H1 (cell line): ENCODE data around the gene DDX3X. TPM values are rescaled to one million over a fixed set of nuclear protein-coding genes. Genes with fewer than 3 reads are reported as not detected.
"Not testable (repeated sequence)": the region's sequence is repeated elsewhere in the genome, so short reads cannot be mapped to it uniquely, and the experiment has no call there.

Experiments used
- CTCF ChIA-PET: fragments of 300-600 bp; sonication (Branson Sonifier 250); formaldehyde crosslinking; loops from one replicate; lab custom pipeline; 2021; ENCODE audit not compliant: partially characterized antibody; lab: Charles Lee
- POLR2A ChIA-PET: fragments of 300-600 bp; sonication (Branson Sonifier 250); formaldehyde crosslinking; loops from one replicate; lab custom pipeline; 2021; ENCODE audit warnings: inconsistent platforms; ENCODE audit not compliant: partially characterized antibody; lab: Charles Lee
- DNase-seq, 2 experiments: peaks; one replicate each; pipeline versions ENCODE4 v3.0.0 to v3.0.0-alpha.2; 2010 to 2022; ENCODE audit warnings: low spot score in 2 of 2, low read depth in 1 of 2, mixed read lengths in 1 of 2
- FAIRE-seq: peaks from 2 replicates; lab custom pipeline; 2011; peaks lifted over from hg19 to GRCh38; lab: Jason Lieb, UNC
- H2AFZ ChIP-seq: 2 replicates; pipeline ENCODE4 v1.8.1; 2012; ENCODE audit warnings: low read length, inconsistent platforms
- H2AK5ac ChIP-seq: 2 replicates; pipeline ENCODE4 v1.6.1; 2013; ENCODE audit warnings: low read depth, low read length
- H2BK120ac ChIP-seq: replicated peaks from 2 replicates; pipeline ENCODE3; 2013; ENCODE audit warnings: low read depth, low read length, inconsistent platforms
- H2BK12ac ChIP-seq: 2 replicates; pipeline ENCODE4 v1.6.1; 2013; ENCODE audit warnings: low read depth, low read length
- H2BK15ac ChIP-seq: 2 replicates; pipeline ENCODE4 v1.6.1; 2013; ENCODE audit warnings: low read length
- H2BK20ac ChIP-seq: 2 replicates; pipeline ENCODE4 v1.6.1; 2013; ENCODE audit warnings: low read length
- H2BK5ac ChIP-seq: 2 replicates; pipeline ENCODE4 v1.6.1; 2013; ENCODE audit warnings: low read depth, low read length
- H3K14ac ChIP-seq: 2 replicates; pipeline ENCODE4 v1.6.1; 2013; ENCODE audit warnings: inconsistent platforms; ENCODE audit not compliant: insufficient read length
- H3K18ac ChIP-seq: 2 replicates; pipeline ENCODE4 v1.6.1; 2013; ENCODE audit warnings: low read length; ENCODE audit errors: extremely low read depth
- H3K23ac ChIP-seq: 2 replicates; pipeline ENCODE4 v1.6.1; 2013; ENCODE audit warnings: inconsistent platforms; ENCODE audit not compliant: insufficient read length
- H3K23me2 ChIP-seq: 2 replicates; pipeline ENCODE4 v1.6.1; 2013; ENCODE audit warnings: low read depth, low read length
- H3K27ac ChIP-seq: 2 replicates; pipeline ENCODE4 v1.6.1; 2011; ENCODE audit warnings: low read depth, low read length, inconsistent platforms
- H3K27me3 ChIP-seq, 4 experiments: replicated peaks in 1 of 4; 1 replicate in 1 of 4; 2 replicates in 3 of 4; pipeline versions ENCODE4 v1.6.1 to v1.8.1; 2011 to 2013; ENCODE audit warnings: low read length in 3 of 4, mild to moderate bottlenecking in 3 of 4, inconsistent platforms in 2 of 4, mixed read lengths in 2 of 4, moderate library complexity in 1 of 4; ENCODE audit not compliant: control insufficient read depth in 3 of 4, insufficient read depth in 3 of 4; ENCODE audit errors: extremely low read depth in 1 of 4
- H3K36me3 ChIP-seq, 4 experiments: 2 replicates each; pipeline versions ENCODE4 v1.6.1 to v1.8.1; 2011 to 2013; ENCODE audit warnings: mild to moderate bottlenecking in 4 of 4, low read length in 3 of 4, moderate library complexity in 2 of 4, control low read depth in 1 of 4, inconsistent platforms in 1 of 4; ENCODE audit not compliant: insufficient read depth in 4 of 4, control insufficient read depth in 2 of 4
- H3K4ac ChIP-seq: replicated peaks from 2 replicates; pipeline ENCODE3; 2013; ENCODE audit warnings: low read length, low read depth, mixed read lengths, inconsistent platforms; ENCODE audit not compliant: insufficient read length
- H3K4me1 ChIP-seq, 4 experiments: replicated peaks in 1 of 4; 1 replicate in 1 of 4; 2 replicates in 3 of 4; pipeline versions ENCODE4 v1.6.1 to v1.8.1; 2011 to 2013; ENCODE audit warnings: low read length in 3 of 4, inconsistent platforms in 2 of 4, mixed read lengths in 1 of 4; ENCODE audit not compliant: insufficient read depth in 4 of 4, control insufficient read depth in 3 of 4
- H3K4me2 ChIP-seq, 2 experiments: 2 replicates each; pipeline versions ENCODE4 v1.6.1 to v1.8.1; 2011 to 2013; ENCODE audit warnings: low read depth in 2 of 2, low read length in 2 of 2, control low read depth in 1 of 2, inconsistent platforms in 1 of 2, mild to moderate bottlenecking in 1 of 2; ENCODE audit not compliant: insufficient read depth in 1 of 2
- H3K4me3 ChIP-seq, 4 experiments: fragments of 200-600, 300-600 bp in 1 of 4; sonication (generic), shearing (Covaris generic), sonication (Bioruptor Twin) in 1 of 4; 2 replicates each; pipeline versions ENCODE4 v1.5.1 to v1.8.1; 2011 to 2016; ENCODE audit warnings: low read length in 4 of 4, low read depth in 3 of 4, control low read depth in 2 of 4, inconsistent platforms in 2 of 4, mild to moderate bottlenecking in 2 of 4, mixed read lengths in 1 of 4, moderate library complexity in 1 of 4; ENCODE audit not compliant: insufficient read depth in 2 of 4; ENCODE audit errors: extremely low read depth in 1 of 4
- H3K56ac ChIP-seq: replicated peaks from 2 replicates; pipeline ENCODE3; 2013; ENCODE audit warnings: low read depth, mild to moderate bottlenecking, mixed read lengths, low read length, inconsistent platforms; ENCODE audit not compliant: insufficient read length
- H3K79me1 ChIP-seq: 2 replicates; pipeline ENCODE4 v1.6.1; 2013; ENCODE audit warnings: low read depth, low read length, control low read depth
- H3K79me2 ChIP-seq, 2 experiments: 2 replicates each; pipeline versions ENCODE4 v1.6.1 to v1.8.1; 2012 to 2013; ENCODE audit warnings: low read length in 2 of 2, mild to moderate bottlenecking in 2 of 2, inconsistent platforms in 1 of 2; ENCODE audit not compliant: insufficient read depth in 2 of 2, control insufficient read depth in 1 of 2
- H3K9ac ChIP-seq, 4 experiments: replicated peaks in 1 of 4; 1 replicate in 1 of 4; 2 replicates in 3 of 4; pipeline versions ENCODE4 v1.6.1 to v1.8.1; 2011 to 2013; ENCODE audit warnings: low read depth in 3 of 4, low read length in 3 of 4, control low read depth in 2 of 4, mild to moderate bottlenecking in 2 of 4, moderate library complexity in 2 of 4, inconsistent platforms in 1 of 4; ENCODE audit errors: extremely low read depth in 1 of 4
- H3K9me3 ChIP-seq, 2 experiments: 2 replicates each; pipeline versions ENCODE4 v1.6.1 to v1.8.1; 2012 to 2013; ENCODE audit warnings: mild to moderate bottlenecking in 2 of 2, moderate library complexity in 2 of 2, control low read depth in 1 of 2, inconsistent platforms in 1 of 2, low read depth in 1 of 2, low read length in 1 of 2, mixed read lengths in 1 of 2; ENCODE audit not compliant: insufficient read depth in 2 of 2
- H4K20me1 ChIP-seq, 2 experiments: replicated peaks in 1 of 2; 2 replicates each; pipeline versions ENCODE3 to v1.8.1; 2011 to 2013; ENCODE audit warnings: inconsistent platforms in 2 of 2, low read length in 2 of 2, mild to moderate bottlenecking in 1 of 2; ENCODE audit not compliant: insufficient read depth in 2 of 2, control insufficient read depth in 1 of 2
- H4K5ac ChIP-seq: 2 replicates; pipeline ENCODE4 v1.6.1; 2013; ENCODE audit warnings: low read length, low read depth, mixed read lengths, inconsistent platforms; ENCODE audit not compliant: insufficient read length
- H4K8ac ChIP-seq: 2 replicates; pipeline ENCODE4 v1.8.0; 2013; ENCODE audit warnings: mild to moderate bottlenecking, moderate library complexity, low read length, inconsistent platforms; ENCODE audit not compliant: insufficient read depth; ENCODE audit errors: extremely low read depth
- H4K91ac ChIP-seq: replicated peaks from 2 replicates; pipeline ENCODE3; 2013; ENCODE audit warnings: low read length, mixed read lengths, inconsistent platforms; ENCODE audit not compliant: insufficient read length
- whole genome bisulfite sequencing, 2 experiments: shearing (Covaris generic) in 1 of 2; methylation state at CpG; one replicate each; pipeline versions ENCODE4 v1.1.6 to v1.1.7; 2013 to 2015; ENCODE audit warnings: low lambda C conversion rate in 2 of 2, mixed read lengths in 2 of 2, inconsistent platforms in 1 of 2, low coverage in 1 of 2, missing lambda C conversion rate in 1 of 2; ENCODE audit not compliant: insufficient replicate concordance in 2 of 2, insufficient coverage in 1 of 2, insufficient read length in 1 of 2; ENCODE audit errors: extremely low coverage in 1 of 2, missing lambda C conversion rate in 1 of 2; 5-methylcytosine and 5-hydroxymethylcytosine counted together
- polyA plus RNA-seq, 7 experiments: library from polyadenylated mRNA; depleted of rRNA in 3 of 7; stranded (reverse) in 5 of 7; unstranded in 2 of 7; fragments of >200 nt in 5 of 7; fragments of 200-250 nt in 2 of 7; gene quantifications; 1 replicate in 5 of 7; 2 replicates in 1 of 7; 4 replicates in 1 of 7; pipeline versions ENCODE4 v1.2.1 to v1.2.3, GENCODE V29; 2011 to 2013; ENCODE audit warnings: missing spikeins in 2 of 7, mixed read lengths in 2 of 7
- total RNA-seq: library from RNA; stranded (reverse); fragmentation: NEBNext Ultra II Directional; extraction: Animal tissue kit (Norgen Biotek cat#: 25700); gene quantifications from 2 replicates; pipeline ENCODE4 v1.2.1, GENCODE V29; 2021

The DDX3X gene
- total and polyA plus RNA-seq, 2 of the 8 experiments (the other 6 are each of a cell fraction or from before 2014, with no cell fraction given): 39.4 to 291 TPM

DNA sequence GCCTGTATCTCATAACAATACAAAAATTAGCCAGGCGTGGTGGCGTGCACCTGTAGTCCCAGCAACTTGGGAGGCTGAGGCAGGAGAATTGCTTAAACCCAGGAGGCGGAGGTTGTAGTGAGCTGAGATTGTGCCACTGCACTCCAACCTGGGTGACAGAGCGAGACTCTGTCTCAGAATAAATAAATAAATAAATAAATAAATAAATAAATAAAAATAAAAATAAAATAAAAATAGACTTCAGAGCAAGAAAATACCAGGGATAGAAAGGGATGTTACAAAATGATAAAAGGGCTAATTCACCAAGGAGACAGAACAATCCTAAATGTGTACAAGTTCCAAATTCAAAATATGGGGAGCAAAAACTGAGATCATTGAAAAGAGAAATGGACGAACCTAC, 37.6 kb downstream of the DDX3X start:
- 98% methylated on average over 5 of the region's 5 CpGs; no CpG with 5 or more reads in 1 of the 2 experiments for WGBS, 2 experiments
- H3K4me1 ChIP-seq, H2AK5ac ChIP-seq, POLR2A ChIA-PET, H3K27ac ChIP-seq, H3K18ac ChIP-seq, CTCF ChIA-PET, H3K27me3 ChIP-seq, H4K91ac ChIP-seq, H3K9ac ChIP-seq, H3K4me2 ChIP-seq, H3K36me3 ChIP-seq, H4K5ac ChIP-seq, H2BK120ac ChIP-seq, H3K79me2 ChIP-seq, H3K23ac ChIP-seq, H3K23me2 ChIP-seq, H4K20me1 ChIP-seq, H2AFZ ChIP-seq, H2BK12ac ChIP-seq, DNase-seq, FAIRE-seq, H4K8ac ChIP-seq, H2BK5ac ChIP-seq, H3K14ac ChIP-seq, H3K9me3 ChIP-seq, H2BK20ac ChIP-seq, H2BK15ac ChIP-seq, H3K4ac ChIP-seq, H3K4me3 ChIP-seq, H3K56ac ChIP-seq, H3K79me1 ChIP-seq: not testable (repeated sequence)
